ENCODE measurements around the gene GAPDH.

The GAPDH gene

GRCh38 chr12:6538420-6539313 is 4.3 kb downstream of the GAPDH start:
- no peak overlapping the region for H3K4me3 ChIP-seq (ENCODE audit: low read depth in 1 of 2, low read length in 2 of 2)
- peaks cover 35% of the 10 kb centered on the region for H3K4me1 ChIP-seq (ENCODE audit: insufficient read depth, low read length)
- H3K27me3 ChIP-seq (ENCODE audit: control insufficient read depth in 1 of 2, insufficient read depth in 2 of 2, low read length in 2 of 2), result no peaks in the 10 kb centered on the region
- no peak overlapping the region for H3K27ac ChIP-seq (ENCODE audit: low read depth, low read length)
- H3K36me3 ChIP-seq (ENCODE audit: insufficient read depth, low read length), result peaks cover 59% of the 10 kb centered on the region
- H3K9ac ChIP-seq (ENCODE audit: low read length), result no peak overlapping the region
- H3K9me3 ChIP-seq (ENCODE audit: low read length), result no peaks in the 10 kb centered on the region

DNA sequence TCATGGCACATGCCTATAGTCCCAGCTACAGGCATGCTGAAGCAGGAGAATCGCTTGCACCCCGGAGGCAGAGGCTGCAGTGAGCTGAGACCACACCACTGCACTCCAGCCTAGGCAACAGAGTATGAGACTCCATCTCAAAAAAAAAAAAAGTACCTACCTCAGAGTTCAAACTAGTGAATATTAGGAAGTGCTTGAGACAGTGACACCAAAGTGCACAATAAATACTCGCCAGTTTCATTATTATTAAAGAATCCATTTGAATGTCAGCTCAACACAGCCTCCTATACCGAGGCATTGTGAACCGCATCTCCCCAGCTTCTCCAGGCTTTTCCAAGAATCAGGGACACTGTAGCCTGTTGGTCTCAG is 5.0 kb downstream of the GAPDH start:
- Histone ChIP-seq H3K27me3 (ENCODE audit: control insufficient read depth in 1 of 2, insufficient read depth in 2 of 2, low read length in 2 of 2) (no peaks in the 10 kb centered on the region), H3K9ac (ENCODE audit: low read length) (no peak overlapping the region), H3K4me1 (ENCODE audit: insufficient read depth, low read length) (peaks cover 35% of the 10 kb centered on the region), H3K4me3 (ENCODE audit: low read depth in 1 of 2, low read length in 2 of 2) (no peak overlapping the region), H3K36me3 (ENCODE audit: insufficient read depth, low read length) (peaks cover 62% of the 10 kb centered on the region), H3K27ac (ENCODE audit: low read depth, low read length) (no peak overlapping the region), H3K9me3 (ENCODE audit: low read length) (no peaks in the 10 kb centered on the region)

GRCh38 chr12:6539707-6540134 is 5.4 kb downstream of the GAPDH start:
- H3K27me3 ChIP-seq (ENCODE audit: control insufficient read depth in 1 of 2, insufficient read depth in 2 of 2, low read length in 2 of 2), result no peaks in the 10 kb centered on the region
- no peaks in the 10 kb centered on the region for H3K9me3 ChIP-seq (ENCODE audit: low read length)
- H3K9ac ChIP-seq (ENCODE audit: low read length), result no peak overlapping the region
- H3K4me3 ChIP-seq (ENCODE audit: low read depth in 1 of 2, low read length in 2 of 2), result no peak overlapping the region
- H3K36me3 ChIP-seq (ENCODE audit: insufficient read depth, low read length), result peaks cover 66% of the 10 kb centered on the region
- H3K27ac ChIP-seq (ENCODE audit: low read depth, low read length), result peak overlapping the region; percentile 41
- H3K4me1 ChIP-seq (ENCODE audit: insufficient read depth, low read length), result peaks cover 35% of the 10 kb centered on the region

GRCh38 chr12:6540181-6540877 is 6.0 kb downstream of the GAPDH start:
- H3K4me3 ChIP-seq (ENCODE audit: low read depth in 1 of 2, low read length in 2 of 2), result no peak overlapping the region
- H3K9ac ChIP-seq (ENCODE audit: low read length), result no peak overlapping the region
- H3K27me3 ChIP-seq (ENCODE audit: control insufficient read depth in 1 of 2, insufficient read depth in 2 of 2, low read length in 2 of 2), result no peaks in the 10 kb centered on the region
- peaks cover 66% of the 10 kb centered on the region for H3K36me3 ChIP-seq (ENCODE audit: insufficient read depth, low read length)
- H3K9me3 ChIP-seq (ENCODE audit: low read length), result no peaks in the 10 kb centered on the region
- peaks cover 35% of the 10 kb centered on the region for H3K4me1 ChIP-seq (ENCODE audit: insufficient read depth, low read length)
- peak overlapping the region; percentile 41 for H3K27ac ChIP-seq (ENCODE audit: low read depth, low read length)

DNA sequence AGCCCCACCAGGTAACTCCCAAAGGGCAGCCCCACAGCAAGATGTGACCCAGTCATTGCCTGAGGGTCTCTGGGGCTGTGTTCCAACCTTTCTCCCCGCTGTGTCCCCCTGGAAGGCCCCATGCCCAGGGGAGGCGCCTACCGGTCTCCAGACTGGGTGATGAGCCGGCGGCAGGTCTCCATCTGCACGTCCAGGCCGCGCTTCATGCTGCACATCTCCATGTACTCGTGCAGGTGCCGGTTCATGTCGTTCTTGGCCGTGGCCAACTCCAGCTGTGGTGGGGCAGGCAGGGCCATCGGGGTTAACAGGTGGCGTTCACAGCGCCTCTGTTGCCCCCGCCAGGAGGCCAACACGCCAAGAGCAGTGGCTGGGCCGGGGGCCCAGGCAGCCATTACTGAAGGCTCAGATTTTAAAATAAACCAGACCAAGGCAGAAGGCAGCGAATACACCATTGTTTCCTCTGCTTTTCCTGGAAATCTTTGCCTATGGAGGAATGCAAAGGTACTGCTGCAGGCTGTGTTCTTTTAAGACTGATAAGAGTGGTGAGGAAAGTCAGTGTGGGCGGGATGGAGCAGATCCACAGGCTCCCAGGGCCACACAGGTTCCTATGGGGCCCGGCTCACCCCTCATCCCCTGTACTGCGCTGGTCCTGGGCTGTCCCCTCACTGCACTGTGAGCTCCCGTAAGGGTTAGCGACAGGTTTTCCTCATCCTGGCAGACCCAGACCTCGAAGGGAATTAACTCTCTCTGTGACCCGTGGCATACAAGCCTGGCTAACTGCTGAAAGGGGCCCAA is 7.3 kb downstream of the GAPDH start:
- no peak overlapping the region for H3K9ac ChIP-seq (ENCODE audit: low read length)
- H3K4me1 ChIP-seq (ENCODE audit: insufficient read depth, low read length), result peaks cover 22% of the 10 kb centered on the region
- no peak overlapping the region for H3K27ac ChIP-seq (ENCODE audit: low read depth, low read length)
- peaks cover 67% of the 10 kb centered on the region for H3K36me3 ChIP-seq (ENCODE audit: insufficient read depth, low read length)
- no peak overlapping the region for H3K4me3 ChIP-seq (ENCODE audit: low read depth in 1 of 2, low read length in 2 of 2)
- H3K27me3 ChIP-seq (ENCODE audit: control insufficient read depth in 1 of 2, insufficient read depth in 2 of 2, low read length in 2 of 2), result no peaks in the 10 kb centered on the region
- no peaks in the 10 kb centered on the region for H3K9me3 ChIP-seq (ENCODE audit: low read length)

GRCh38 chr12:6542209-6543009 is 8.1 kb downstream of the GAPDH start:
- H3K27me3 ChIP-seq (ENCODE audit: control insufficient read depth in 1 of 2, insufficient read depth in 2 of 2, low read length in 2 of 2), result no peaks in the 10 kb centered on the region
- peaks cover 14% of the 10 kb centered on the region for H3K4me1 ChIP-seq (ENCODE audit: insufficient read depth, low read length)
- H3K9ac ChIP-seq (ENCODE audit: low read length), result no peak overlapping the region
- H3K36me3 ChIP-seq (ENCODE audit: insufficient read depth, low read length), result peaks cover 67% of the 10 kb centered on the region
- H3K4me3 ChIP-seq (ENCODE audit: low read depth in 1 of 2, low read length in 2 of 2), result no peak overlapping the region
- H3K27ac ChIP-seq (ENCODE audit: low read depth, low read length), result no peak overlapping the region
- H3K9me3 ChIP-seq (ENCODE audit: low read length), result no peaks in the 10 kb centered on the region

DNA sequence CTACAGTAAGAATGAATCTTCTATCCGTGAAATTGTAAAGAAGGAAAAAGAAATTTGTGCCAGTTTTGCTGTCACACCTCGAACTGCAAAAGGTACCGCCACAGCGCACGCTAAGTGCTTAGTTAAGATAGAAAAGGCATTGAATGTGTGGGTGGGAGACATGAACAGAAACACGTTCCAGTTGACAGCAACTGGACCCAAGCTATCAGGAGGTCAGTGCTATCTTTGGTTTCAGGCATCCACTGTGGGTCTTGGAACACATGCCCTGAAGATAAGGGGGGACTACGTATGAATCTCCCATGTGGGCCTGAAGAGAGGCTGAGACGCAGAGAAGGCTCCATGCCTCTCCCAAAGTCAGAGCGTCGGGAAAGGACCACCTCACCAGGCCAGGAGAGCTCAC is 11.7 kb downstream of the GAPDH start:
- Histone ChIP-seq H3K9ac (ENCODE audit: low read length) (no peak overlapping the region), H3K4me3 (ENCODE audit: low read depth in 1 of 2, low read length in 2 of 2) (no peak overlapping the region), H3K4me1 (ENCODE audit: insufficient read depth, low read length) (peaks cover 27% of the 10 kb centered on the region), H3K36me3 (ENCODE audit: insufficient read depth, low read length) (peaks cover 75% of the 10 kb centered on the region), H3K9me3 (ENCODE audit: low read length) (no peaks in the 10 kb centered on the region), H3K27me3 (ENCODE audit: control insufficient read depth in 1 of 2, insufficient read depth in 2 of 2, low read length in 2 of 2) (no peaks in the 10 kb centered on the region), H3K27ac (ENCODE audit: low read depth, low read length) (no peak overlapping the region)

- Histone ChIP-seq H3K4me1 (ENCODE audit: insufficient read depth, low read length) (peaks cover 43% of the 10 kb centered on the region), H3K9ac (ENCODE audit: low read length) (no peak overlapping the region), H3K4me3 (ENCODE audit: low read depth in 1 of 2, low read length in 2 of 2) (no peak overlapping the region)
Measured at GRCh38 chr12:6547566-6547965, 13.2 kb downstream of the GAPDH start.

GRCh38 chr12:6547987-6548386 is 13.7 kb downstream of the GAPDH start:
- peaks cover 46% of the 10 kb centered on the region for H3K4me1 ChIP-seq (ENCODE audit: insufficient read depth, low read length)
- H3K4me3 ChIP-seq (ENCODE audit: low read depth in 1 of 2, low read length in 2 of 2), result no peak overlapping the region
- peaks cover 58% of the 10 kb centered on the region for H3K36me3 ChIP-seq (ENCODE audit: insufficient read depth, low read length)
- no peaks in the 10 kb centered on the region for H3K9me3 ChIP-seq (ENCODE audit: low read length)
- no peak overlapping the region for H3K9ac ChIP-seq (ENCODE audit: low read length)
- H3K27me3 ChIP-seq (ENCODE audit: control insufficient read depth in 1 of 2, insufficient read depth in 2 of 2, low read length in 2 of 2), result no peaks in the 10 kb centered on the region
- peak overlapping the region; percentile 31 for H3K27ac ChIP-seq (ENCODE audit: low read depth, low read length)

More at GRCh38 chr12:6547566-6547965, 13.2 kb downstream of the GAPDH start:
- peak overlapping the region; percentile 31 for H3K27ac ChIP-seq (ENCODE audit: low read depth, low read length)
- no peaks in the 10 kb centered on the region for H3K27me3 ChIP-seq (ENCODE audit: control insufficient read depth in 1 of 2, insufficient read depth in 2 of 2, low read length in 2 of 2)
- peaks cover 62% of the 10 kb centered on the region for H3K36me3 ChIP-seq (ENCODE audit: insufficient read depth, low read length)
- H3K9me3 ChIP-seq (ENCODE audit: low read length), result no peaks in the 10 kb centered on the region

DNA sequence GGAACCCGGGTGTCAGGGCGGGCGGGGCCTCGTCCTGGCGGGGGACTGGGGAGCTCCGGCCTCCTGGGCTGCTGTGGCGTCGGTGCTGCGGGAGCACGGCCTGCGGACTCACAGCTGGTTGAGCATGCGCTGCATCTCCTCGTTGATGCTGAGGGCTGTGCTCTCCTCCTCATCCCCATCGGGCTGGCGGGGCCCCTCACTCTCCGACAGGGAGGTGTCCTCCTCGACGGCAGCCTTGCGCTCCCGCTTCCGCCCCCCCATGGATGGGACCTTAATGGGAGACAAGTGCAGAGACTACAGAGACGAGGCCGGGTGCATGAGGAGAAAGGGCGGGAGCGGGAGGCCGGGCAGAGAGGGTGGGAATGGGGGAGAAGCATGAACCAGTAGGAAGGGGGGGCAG is 14.2 kb downstream of the GAPDH start:
- Histone ChIP-seq H3K36me3 (ENCODE audit: insufficient read depth, low read length) (peaks cover 55% of the 10 kb centered on the region), H3K4me1 (ENCODE audit: insufficient read depth, low read length) (peaks cover 52% of the 10 kb centered on the region), H3K27ac (ENCODE audit: low read depth, low read length) (peak overlapping the region; percentile 37), H3K27me3 (ENCODE audit: control insufficient read depth in 1 of 2, insufficient read depth in 2 of 2, low read length in 2 of 2) (no peaks in the 10 kb centered on the region), H3K9me3 (ENCODE audit: low read length) (no peaks in the 10 kb centered on the region), H3K4me3 (ENCODE audit: low read depth in 1 of 2, low read length in 2 of 2) (no peak overlapping the region), H3K9ac (ENCODE audit: low read length) (no peak overlapping the region)

Data from muscle layer of colon (tissue), 2 donors.